HCT116 (cell line): ENCODE measurements around the gene BLOC1S6.

Experiments used
- CEBPB ChIP-seq: IDR thresholded peaks from 2 replicates; pipeline ENCODE4 v1.6.1; 2012; ENCODE audit warnings: low read depth
- CTCF ChIP-seq, 3 experiments: fragments of 200-600 bp in 1 of 3; sonication (generic) in 1 of 3; IDR thresholded peaks in 2 of 3; conservative IDR thresholded peaks in 1 of 3; 2 replicates each; pipeline ENCODE4 v1.5.1; 2012 to 2017; ENCODE audit warnings: low read depth in 2 of 3, low read length in 2 of 3, antibody characterized with exemption in 1 of 3, borderline replicate concordance in 1 of 3, control low read depth in 1 of 3, mild to moderate bottlenecking in 1 of 3, mixed read lengths in 1 of 3, mixed run types in 1 of 3, moderate library complexity in 1 of 3; ENCODE audit not compliant: insufficient read depth in 1 of 3
- ELF1 ChIP-seq: IDR thresholded peaks from 2 replicates; pipeline ENCODE4 v1.6.1; 2012; ENCODE audit warnings: low read depth, borderline replicate concordance
- POLR2A ChIP-seq: IDR thresholded peaks from 2 replicates; pipeline ENCODE4 v1.7.0; 2011; ENCODE audit warnings: borderline replicate concordance; ENCODE audit not compliant: insufficient read depth, insufficient read length; ENCODE audit errors: extremely low read depth
- REST ChIP-seq: IDR thresholded peaks from 2 replicates; pipeline ENCODE4 v1.6.1; 2012; ENCODE audit warnings: low read depth
- ZFX ChIP-seq: fragments of 450-650 bp; IDR thresholded peaks from 2 replicates; pipeline ENCODE4 v1.6.1; 2017

- TF ChIP-seq ELF1 (no peak), POLR2A (no peak), ZFX (no peak), CTCF (IDR thresholded peaks at IDR 0.05 in 2 of 3, conservative IDR thresholded peaks at IDR 0.05 in 1 of 3; ENCODE audit: borderline replicate concordance in 1 of 3, insufficient read depth in 1 of 3, low read depth in 2 of 3, low read length in 2 of 3) (no peak), REST (no peak), CEBPB (no peak)
Measured at GRCh38 chr15:45586601-45587094, 531 bp upstream of the BLOC1S6 start.
